Effector memory CD4-positive, alpha-beta T cell (primary cell): ENCODE results near the gene TPST1.
"Not testable (repeated sequence)": the region's sequence is repeated elsewhere in the genome, so short reads cannot be mapped to it uniquely, and the experiment has no call there.

Experiments used
- DNase-seq, 3 donors: peaks; one replicate each; pipeline ENCODE4 v3.0.0-alpha.2; 2020
- H3K27ac ChIP-seq: 2 replicates; pipeline ENCODE4 v1.7.0; 2013; ENCODE audit warnings: mild to moderate bottlenecking, low read length, moderate library complexity; ENCODE audit not compliant: insufficient read depth, poor library complexity, severe bottlenecking
- H3K27me3 ChIP-seq: replicated peaks from 2 replicates; pipeline ENCODE4 v1.7.0; 2013; ENCODE audit warnings: mild to moderate bottlenecking, low read length; ENCODE audit not compliant: insufficient read depth, control insufficient read depth, poor library complexity, severe bottlenecking
- H3K36me3 ChIP-seq: 2 replicates; pipeline ENCODE4 v1.7.0; 2013; ENCODE audit warnings: mild to moderate bottlenecking, low read length, moderate library complexity; ENCODE audit not compliant: control insufficient read depth, insufficient read depth
- H3K4me1 ChIP-seq: 2 replicates; pipeline ENCODE4 v1.7.0; 2013; ENCODE audit warnings: low read length, mild to moderate bottlenecking; ENCODE audit not compliant: control insufficient read depth, insufficient read depth, poor library complexity, severe bottlenecking
- H3K4me3 ChIP-seq: 2 replicates; pipeline ENCODE4 v1.7.0; 2013; ENCODE audit warnings: low read length, low read depth, mild to moderate bottlenecking; ENCODE audit not compliant: insufficient read depth, poor library complexity, severe bottlenecking
- H3K9me3 ChIP-seq: 2 replicates; pipeline ENCODE4 v1.7.0; 2013; ENCODE audit warnings: mild to moderate bottlenecking, low read length, moderate library complexity; ENCODE audit not compliant: control insufficient read depth

TPST1 gene

DNA sequence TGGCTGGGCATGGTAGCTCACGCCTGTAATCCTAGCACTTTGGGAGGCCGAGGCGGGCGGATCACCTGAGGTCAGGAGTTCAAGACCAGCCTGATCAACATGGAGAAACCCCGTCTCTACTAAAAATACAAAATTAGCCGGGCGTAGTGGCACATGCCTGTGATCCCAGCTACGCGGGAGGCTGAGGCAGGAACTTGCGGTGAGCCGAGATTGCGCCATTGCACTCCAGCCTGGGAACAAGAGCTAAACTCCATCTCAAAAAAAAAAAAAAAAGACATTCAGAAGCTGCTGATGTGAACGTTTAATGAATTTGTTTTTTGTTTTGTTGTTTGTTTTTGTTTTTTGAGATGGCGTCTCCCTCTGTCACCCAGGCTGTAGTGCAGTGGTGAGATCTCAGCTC lies 159.9 kb downstream of the TPST1 start:
- H3K27ac ChIP-seq, H3K36me3 ChIP-seq, DNase-seq, H3K27me3 ChIP-seq, H3K9me3 ChIP-seq, H3K4me3 ChIP-seq, H3K4me1 ChIP-seq: not testable (repeated sequence)

DNA sequence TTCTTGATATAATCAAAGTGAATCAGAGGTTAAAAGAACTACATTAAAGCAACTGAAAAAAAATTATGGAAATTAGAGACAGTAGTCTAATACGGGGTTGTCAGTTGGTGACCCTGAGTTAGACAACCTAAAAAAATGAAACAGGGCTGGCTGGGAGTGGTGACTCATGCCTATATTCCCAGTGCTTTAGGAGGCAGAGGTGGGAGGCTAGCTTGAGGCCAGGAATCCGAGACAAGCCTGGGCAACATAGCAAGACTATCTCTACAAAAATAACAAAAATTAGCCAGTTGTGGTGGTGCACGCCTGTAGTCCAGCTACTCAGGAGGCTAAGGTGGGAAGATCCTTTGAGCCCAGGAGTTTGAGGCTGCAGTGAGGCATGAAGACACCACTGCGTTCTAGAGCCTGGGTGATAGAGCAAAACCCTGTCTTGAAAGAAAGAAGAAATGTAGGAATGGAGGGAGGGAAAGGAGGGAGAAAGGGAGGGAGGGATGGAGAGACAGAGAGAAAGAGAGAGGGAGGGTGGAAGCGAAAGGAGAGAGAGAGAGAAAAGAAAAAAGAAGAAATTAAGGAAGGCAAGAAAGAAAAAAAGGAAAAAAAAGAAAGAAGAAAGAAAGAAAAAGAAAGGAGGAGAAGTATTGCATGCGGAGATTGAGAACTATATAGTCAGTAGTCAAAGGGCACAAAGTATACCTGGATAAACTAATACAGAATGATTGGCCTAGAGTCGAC lies 166.1 kb downstream of the TPST1 start:
- no peaks in the 10 kb centered on the region for H3K27me3 ChIP-seq
- H3K4me1 ChIP-seq = no peaks in the 10 kb centered on the region
- H3K4me3 ChIP-seq = no peak overlapping the region
- H3K27ac ChIP-seq = no peak overlapping the region
- no peaks in the 10 kb centered on the region for H3K9me3 ChIP-seq
- no peaks in the 10 kb centered on the region for H3K36me3 ChIP-seq
- DNase-seq = no peak

DNA sequence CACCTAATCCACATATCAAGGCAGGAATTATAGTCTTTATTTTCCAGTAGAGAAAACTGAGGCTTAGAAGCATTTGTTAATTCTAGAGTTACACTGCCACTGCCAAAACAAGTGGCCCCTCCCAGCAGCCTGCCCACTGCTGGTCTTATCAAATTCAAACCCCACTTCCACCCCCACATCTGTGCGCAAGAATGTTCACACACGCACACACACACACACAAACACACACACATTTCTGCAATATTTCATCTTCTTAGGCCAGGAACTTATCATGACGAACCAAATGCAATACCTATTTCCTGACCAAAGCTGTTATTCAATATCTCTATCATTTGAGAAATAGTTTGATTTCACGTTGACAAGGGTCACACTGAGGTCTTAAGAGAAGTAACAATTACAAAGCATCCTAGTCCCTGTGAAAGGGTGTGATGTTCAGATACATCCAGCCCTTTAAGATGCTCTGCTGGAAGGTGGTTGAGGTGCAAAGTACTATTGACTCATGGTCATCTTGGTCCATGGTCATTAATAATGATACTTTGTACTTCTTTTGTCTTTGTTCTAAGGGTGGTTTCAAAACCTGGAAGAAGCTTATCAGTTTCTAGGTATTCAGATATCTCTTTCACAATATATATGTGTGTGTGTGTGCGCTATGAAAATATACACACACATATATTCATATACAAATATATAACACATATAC lies 169.2 kb downstream of the TPST1 start:
- not testable (repeated sequence) for DNase-seq, H3K36me3 ChIP-seq, H3K27me3 ChIP-seq, H3K27ac ChIP-seq, H3K4me3 ChIP-seq, H3K4me1 ChIP-seq, H3K9me3 ChIP-seq

DNA sequence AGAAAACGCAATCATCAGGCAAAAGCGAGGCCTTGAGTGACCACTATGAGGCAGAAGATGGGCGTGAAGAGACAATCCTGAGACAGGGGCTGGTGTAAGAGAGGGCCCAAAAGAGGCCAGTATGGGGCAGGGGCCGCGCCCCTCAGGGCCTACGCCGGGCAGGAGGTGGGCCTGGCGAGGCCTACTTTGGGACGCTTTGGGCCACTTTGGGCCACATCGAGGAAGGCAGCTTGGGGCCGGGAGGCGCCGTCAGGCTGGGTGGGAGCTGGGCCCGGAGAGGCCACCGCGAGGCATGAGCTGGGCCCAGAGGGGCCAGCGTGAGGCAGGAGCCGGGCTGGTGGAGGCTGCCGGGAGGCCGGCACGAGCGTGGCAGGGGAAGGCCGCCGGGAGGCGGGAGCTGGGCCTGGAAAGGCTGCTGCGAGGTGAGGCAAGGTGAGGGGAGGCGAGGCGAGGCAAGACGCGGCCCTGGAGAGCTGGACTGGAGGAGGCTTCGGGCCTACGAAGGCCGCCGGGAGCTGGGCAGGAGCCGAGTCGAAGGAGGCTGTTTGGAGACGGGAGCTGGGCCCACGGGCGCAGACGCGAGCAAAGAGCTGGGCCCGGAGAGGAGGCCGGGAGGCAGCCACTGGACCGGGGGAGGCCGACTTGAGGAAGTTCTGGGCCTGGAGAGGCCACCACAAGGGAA lies 171.3 kb downstream of the TPST1 start:
- Histone ChIP-seq H3K27me3 (no peaks in the 10 kb centered on the region), H3K4me1 (no peaks in the 10 kb centered on the region), H3K27ac (no peak overlapping the region), H3K9me3 (no peaks in the 10 kb centered on the region), H3K36me3 (no peaks in the 10 kb centered on the region), H3K4me3 (no peak overlapping the region)
- no peak for DNase-seq

DNA sequence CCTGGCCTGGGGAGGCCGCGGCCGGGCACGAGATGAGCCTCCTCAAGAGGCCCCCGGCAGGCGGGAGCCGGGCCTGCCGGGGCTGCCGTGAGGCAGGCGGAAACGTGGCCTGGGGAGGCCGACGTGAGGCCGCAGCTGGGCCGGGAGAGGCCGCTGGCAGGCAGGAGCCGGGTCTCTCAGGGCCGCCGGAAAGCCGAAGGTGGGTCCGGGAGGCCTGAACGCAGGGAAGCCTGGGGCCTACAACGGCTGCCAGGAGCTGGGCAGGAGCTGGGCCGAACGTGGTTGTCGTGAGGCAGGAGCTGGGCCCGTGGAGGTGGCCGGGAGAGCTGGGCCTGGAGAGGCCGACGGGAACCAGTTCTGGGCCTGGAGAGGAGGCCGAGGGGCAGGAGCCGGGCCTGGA lies 171.9 kb downstream of the TPST1 start:
- Histone ChIP-seq H3K27me3 (no peaks in the 10 kb centered on the region), H3K4me1 (no peaks in the 10 kb centered on the region), H3K36me3 (no peaks in the 10 kb centered on the region), H3K4me3 (no peak overlapping the region), H3K9me3 (no peaks in the 10 kb centered on the region), H3K27ac (no peak overlapping the region)
- DNase-seq = no peak

DNA sequence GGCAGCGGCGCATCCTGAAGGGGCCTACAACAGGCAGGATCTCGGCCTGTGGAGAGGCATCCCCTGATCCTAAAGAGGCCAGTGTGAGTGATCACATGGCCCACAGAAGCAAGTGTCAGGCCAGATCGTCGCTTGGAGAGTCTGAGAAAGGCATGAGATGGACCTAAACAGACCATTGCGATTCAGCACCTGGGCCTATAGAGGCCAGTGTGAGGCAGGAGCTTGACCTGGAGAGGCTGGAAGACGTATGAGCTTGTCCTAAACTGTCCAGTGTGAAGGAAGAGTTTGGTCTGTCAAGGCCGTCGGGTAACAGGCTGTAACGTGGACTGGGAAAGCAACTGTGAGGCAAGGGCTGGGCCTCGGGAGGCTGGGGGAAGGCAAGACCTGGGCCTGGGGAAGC lies 172.6 kb downstream of the TPST1 start:
- Histone ChIP-seq H3K9me3 (no peaks in the 10 kb centered on the region), H3K27me3 (no peaks in the 10 kb centered on the region), H3K4me3 (no peak overlapping the region), H3K27ac (no peak overlapping the region), H3K36me3 (no peaks in the 10 kb centered on the region), H3K4me1 (no peaks in the 10 kb centered on the region)
- no peak for DNase-seq

DNA sequence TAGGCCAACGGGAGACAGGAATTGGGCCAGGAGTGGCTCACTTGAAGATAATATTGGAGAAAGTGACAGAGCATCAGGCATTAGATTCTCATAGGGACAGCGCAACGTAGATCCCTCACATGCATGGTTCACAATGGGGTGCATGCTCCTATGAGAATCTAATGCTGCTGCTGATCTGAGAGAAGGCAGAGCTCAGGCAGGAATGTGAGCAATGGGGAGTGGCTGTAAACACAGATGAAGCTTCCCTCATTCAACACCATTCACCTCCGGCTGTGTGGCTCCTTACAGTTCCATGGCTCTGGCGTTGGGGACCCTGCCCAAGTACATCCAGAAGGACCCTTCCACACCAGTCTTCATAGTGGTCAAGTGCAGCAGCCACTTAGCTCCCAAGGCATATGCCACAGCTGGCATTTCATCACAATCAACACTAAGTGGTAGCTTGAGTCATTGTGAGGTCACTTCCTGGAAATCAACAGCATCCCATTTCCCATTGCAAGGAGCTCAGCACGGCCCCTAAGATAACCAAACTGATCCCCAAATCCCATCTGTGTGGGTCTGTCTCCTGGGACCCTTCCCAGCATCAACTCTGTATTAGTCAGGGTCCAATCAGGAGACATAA lies 174.5 kb downstream of the TPST1 start:
- no peak overlapping the region for H3K4me3 ChIP-seq
- H3K27me3 ChIP-seq = no peaks in the 10 kb centered on the region
- H3K27ac ChIP-seq = no peak overlapping the region
- H3K4me1 ChIP-seq = no peaks in the 10 kb centered on the region
- no peaks in the 10 kb centered on the region for H3K9me3 ChIP-seq
- DNase-seq = no peak
- no peaks in the 10 kb centered on the region for H3K36me3 ChIP-seq

DNA sequence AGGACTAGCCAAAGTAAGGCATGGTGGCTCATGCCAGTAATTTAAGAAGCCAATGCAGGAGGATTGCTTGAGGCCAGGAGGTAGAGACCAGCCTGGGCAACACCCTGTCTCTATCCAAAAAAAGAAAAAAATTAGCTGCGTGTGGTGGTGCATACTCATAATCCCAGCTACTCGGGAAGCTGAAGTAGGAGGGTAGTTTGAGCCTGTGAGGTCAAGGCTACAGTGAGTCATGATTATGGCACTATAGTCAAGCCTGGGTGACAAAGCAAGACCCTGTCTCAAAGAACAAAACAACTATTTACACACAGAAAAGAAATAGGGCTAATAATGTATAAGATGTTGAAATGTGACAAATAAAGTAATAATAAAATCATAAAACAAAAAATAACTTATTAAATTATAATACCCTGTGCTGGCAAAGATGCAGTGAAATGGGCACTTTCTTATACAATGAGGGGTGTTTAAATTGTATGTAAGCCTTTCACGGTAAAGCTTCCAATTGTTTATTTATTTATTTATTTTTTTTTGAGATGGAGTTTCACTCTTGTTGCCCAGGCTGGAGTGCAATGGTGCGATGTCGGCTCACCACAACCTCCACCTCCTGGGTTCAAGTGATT lies 175.2 kb downstream of the TPST1 start:
- no peak overlapping the region for H3K27ac ChIP-seq
- DNase-seq = no peak
- no peak overlapping the region for H3K4me3 ChIP-seq

DNA sequence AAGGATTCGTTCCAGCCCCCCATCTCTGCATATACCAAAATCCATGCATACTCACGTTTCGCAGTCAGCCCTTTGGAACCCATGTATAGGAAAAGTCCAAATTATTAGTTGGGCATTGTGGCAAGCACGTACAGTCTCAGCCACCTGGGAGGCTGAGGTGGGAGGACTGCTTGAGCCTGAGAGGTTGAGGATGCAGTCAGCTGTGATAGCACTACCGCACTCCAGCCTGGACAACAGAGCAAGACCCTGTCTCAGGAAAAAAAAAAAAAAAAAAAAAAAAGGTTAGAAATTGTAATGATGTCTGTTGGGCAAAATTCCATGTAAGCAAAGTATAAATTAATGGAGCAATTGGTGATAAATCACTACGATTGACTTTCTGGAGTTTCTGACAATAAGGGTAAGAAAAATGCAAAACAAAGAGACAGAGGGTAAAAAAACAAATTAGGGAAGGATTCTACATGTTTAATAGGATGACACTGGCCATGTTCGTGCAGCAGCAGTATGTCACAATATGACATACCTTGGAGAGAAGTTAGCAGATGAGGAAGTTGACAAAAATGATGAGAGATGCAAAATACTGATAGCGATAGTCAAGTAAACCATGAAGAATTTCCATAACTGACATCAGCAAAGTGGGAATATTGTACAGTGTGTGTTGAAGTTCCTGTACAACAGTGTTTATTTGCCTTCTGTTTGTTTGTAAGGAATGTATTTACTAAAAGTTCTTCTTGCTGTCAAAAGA lies 177.2 kb downstream of the TPST1 start:
- not testable (repeated sequence) for H3K27me3 ChIP-seq, DNase-seq, H3K4me3 ChIP-seq, H3K4me1 ChIP-seq, H3K36me3 ChIP-seq, H3K27ac ChIP-seq, H3K9me3 ChIP-seq

More for the DNA sequence above, 175.2 kb downstream of the TPST1 start:
- Histone ChIP-seq H3K4me1 (no peaks in the 10 kb centered on the region), H3K36me3 (no peaks in the 10 kb centered on the region), H3K27me3 (no peaks in the 10 kb centered on the region), H3K9me3 (no peaks in the 10 kb centered on the region)
